Mesenchymal stem cell (in vitro differentiated cells and primary cell): ENCODE results near the gene CCDC50.

ENCODE experiments used
- DNase-seq: peaks from one replicate; pipeline ENCODE4 v3.0.0-alpha.2; 2013
- H2AFZ ChIP-seq: one replicate; pipeline ENCODE4 v1.6.1; 2013; ENCODE audit warnings: low read depth, mild to moderate bottlenecking, control low read depth, inconsistent platforms, low read length, moderate library complexity
- H2AK5ac ChIP-seq: 2 replicates; pipeline ENCODE4 v1.6.1; 2013; ENCODE audit warnings: low read length, moderate library complexity, mild to moderate bottlenecking, inconsistent platforms; ENCODE audit not compliant: severe bottlenecking
- H2BK120ac ChIP-seq: one replicate; pipeline ENCODE4 v1.6.1; 2013; ENCODE audit warnings: low read depth, mild to moderate bottlenecking, inconsistent platforms, low read length, moderate library complexity
- H2BK12ac ChIP-seq, 2 experiments: one replicate each; pipeline ENCODE4 v1.6.1; 2013; ENCODE audit warnings: inconsistent platforms in 2 of 2, low read length in 2 of 2, mild to moderate bottlenecking in 2 of 2, moderate library complexity in 2 of 2, control low read depth in 1 of 2
- H2BK15ac ChIP-seq: one replicate; pipeline ENCODE4 v1.6.1; 2013; ENCODE audit warnings: mild to moderate bottlenecking, low read depth, inconsistent platforms; ENCODE audit not compliant: poor library complexity, severe bottlenecking
- H2BK5ac ChIP-seq: 2 replicates; pipeline ENCODE4 v1.6.1; 2013; ENCODE audit warnings: low read depth, mild to moderate bottlenecking, low read length, control low read depth, inconsistent platforms; ENCODE audit not compliant: poor library complexity, severe bottlenecking
- H3K14ac ChIP-seq, 2 experiments: one replicate each; pipeline ENCODE4 v1.6.1; 2013; ENCODE audit warnings: inconsistent platforms in 2 of 2, low read length in 2 of 2, control low read depth in 1 of 2, mild to moderate bottlenecking in 1 of 2, moderate library complexity in 1 of 2
- H3K18ac ChIP-seq, 2 experiments: one replicate each; pipeline ENCODE4 v1.6.1; 2013; ENCODE audit warnings: inconsistent platforms in 2 of 2, low read length in 2 of 2, control low read depth in 1 of 2, low read depth in 1 of 2, mild to moderate bottlenecking in 1 of 2
- H3K23ac ChIP-seq, 2 experiments: one replicate each; pipeline ENCODE4 v1.6.1; 2013; ENCODE audit warnings: inconsistent platforms in 2 of 2, low read length in 2 of 2, mild to moderate bottlenecking in 2 of 2, moderate library complexity in 2 of 2, control low read depth in 1 of 2
- H3K27ac ChIP-seq: 2 replicates; pipeline ENCODE4 v1.5.1; 2013; ENCODE audit warnings: mild to moderate bottlenecking, moderate library complexity, low read length, control low read depth, inconsistent platforms; ENCODE audit not compliant: poor library complexity, severe bottlenecking
- H3K27me3 ChIP-seq, 2 experiments: 2 replicates each; pipeline versions ENCODE4 v1.6.1 to v1.7.0; 2013; ENCODE audit warnings: low read length in 2 of 2, mild to moderate bottlenecking in 2 of 2, moderate library complexity in 2 of 2, control low read depth in 1 of 2, inconsistent platforms in 1 of 2; ENCODE audit not compliant: control insufficient read depth in 1 of 2, insufficient read depth in 1 of 2
- H3K36me3 ChIP-seq, 2 experiments: 2 replicates each; pipeline versions ENCODE4 v1.6.1 to v1.7.0; 2013; ENCODE audit warnings: low read length in 2 of 2, control low read depth in 1 of 2, inconsistent platforms in 1 of 2, low read depth in 1 of 2, mild to moderate bottlenecking in 1 of 2; ENCODE audit not compliant: insufficient read depth in 2 of 2, control insufficient read depth in 1 of 2
- H3K4ac ChIP-seq, 2 experiments: one replicate each; pipeline ENCODE4 v1.6.1; 2013; ENCODE audit warnings: inconsistent platforms in 2 of 2, low read length in 2 of 2, mild to moderate bottlenecking in 2 of 2, moderate library complexity in 2 of 2, control low read depth in 1 of 2, low read depth in 1 of 2
- H3K4me1 ChIP-seq: 2 replicates; pipeline ENCODE4 v1.6.1; 2013; ENCODE audit warnings: low read depth, low read length, control low read depth; ENCODE audit not compliant: control insufficient read depth, insufficient read depth
- H3K4me2 ChIP-seq: 2 replicates; pipeline ENCODE4 v1.6.1; 2013; ENCODE audit warnings: low read length, mild to moderate bottlenecking, inconsistent platforms; ENCODE audit not compliant: poor library complexity, severe bottlenecking
- H3K4me3 ChIP-seq, 2 experiments: 2 replicates each; pipeline versions ENCODE4 v1.5.1 to v1.7.0; 2013; ENCODE audit warnings: low read length in 2 of 2, mild to moderate bottlenecking in 2 of 2, control low read depth in 1 of 2, low read depth in 1 of 2; ENCODE audit not compliant: insufficient read depth in 1 of 2
- H3K79me1 ChIP-seq: replicated peaks from 2 replicates; pipeline ENCODE4 v1.6.1; 2013; ENCODE audit warnings: mild to moderate bottlenecking, control low read depth, low read length, inconsistent platforms; ENCODE audit not compliant: poor library complexity, severe bottlenecking
- H3K9ac ChIP-seq: 2 replicates; pipeline ENCODE4 v1.7.0; 2013; ENCODE audit warnings: mild to moderate bottlenecking, low read length, moderate library complexity
- H3K9me3 ChIP-seq: 2 replicates; pipeline ENCODE4 v1.7.0; 2013; ENCODE audit warnings: mild to moderate bottlenecking, low read length; ENCODE audit not compliant: control insufficient read depth
- H4K8ac ChIP-seq: one replicate; pipeline ENCODE4 v1.6.1; 2013; ENCODE audit warnings: inconsistent platforms, mild to moderate bottlenecking, low read length, moderate library complexity
- H4K91ac ChIP-seq: one replicate; pipeline ENCODE4 v1.6.1; 2013; ENCODE audit warnings: mild to moderate bottlenecking, low read length, inconsistent platforms
- WGBS: methylation state at CpG from one replicate; pipeline ENCODE4 v1.1.7; 2013; ENCODE audit warnings: mixed read lengths; 5-methylcytosine and 5-hydroxymethylcytosine counted together

CCDC50 gene

GRCh38 chr3:191399918-191400317, 70.7 kb downstream of the CCDC50 start:
- no peak overlapping the region for H3K4me3 ChIP-seq
- H3K36me3 ChIP-seq: peaks cover 6 to 48% of the 10 kb centered on the region in 2 experiments
- no peak overlapping the region for H2AK5ac ChIP-seq
- no peak overlapping the region for H3K27ac ChIP-seq
- H3K9ac ChIP-seq: no peak overlapping the region
- no peaks in the 10 kb centered on the region for H3K27me3 ChIP-seq
- no peak overlapping the region for H3K23ac ChIP-seq
- no peaks in the 10 kb centered on the region for H3K79me1 ChIP-seq
- H3K9me3 ChIP-seq: no peaks in the 10 kb centered on the region
- no peak overlapping the region for H4K91ac ChIP-seq
- no peak overlapping the region for H4K8ac ChIP-seq
- H3K4ac ChIP-seq: no peak overlapping the region
- H3K14ac ChIP-seq: no peak overlapping the region
- H2AFZ ChIP-seq: no peak overlapping the region
- no peak overlapping the region for H2BK120ac ChIP-seq
- no peak overlapping the region for H2BK15ac ChIP-seq
- no peak overlapping the region for H3K4me2 ChIP-seq
- H3K4me1 ChIP-seq: no peaks in the 10 kb centered on the region
- DNase-seq: no peak
- H3K18ac ChIP-seq: no peak overlapping the region
- H2BK5ac ChIP-seq: no peak overlapping the region
- no peak overlapping the region for H2BK12ac ChIP-seq
- WGBS: 67% methylated on average over 3 of the region's 3 CpGs

- Histone ChIP-seq H3K4me1 (no peaks in the 10 kb centered on the region), H2BK120ac (no peak overlapping the region), H3K14ac (no peak overlapping the region), H3K36me3 (peaks cover 6 to 29% of the 10 kb centered on the region in 2 experiments), H2AFZ (no peak overlapping the region), H2AK5ac (no peak overlapping the region), H4K8ac (no peak overlapping the region), H3K79me1 (no peaks in the 10 kb centered on the region), H3K4me2 (no peak overlapping the region), H3K27me3 (no peaks in the 10 kb centered on the region), H2BK12ac (no peak overlapping the region), H4K91ac (no peak overlapping the region), H3K9ac (no peak overlapping the region), H3K27ac (no peak overlapping the region), H2BK15ac (no peak overlapping the region), H3K18ac (no peak overlapping the region), H3K9me3 (no peaks in the 10 kb centered on the region), H2BK5ac (no peak overlapping the region), H3K23ac (no peak overlapping the region), H3K4ac (no peak overlapping the region), H3K4me3 (no peak overlapping the region)
- WGBS: 88% methylated on average over 10 of the region's 12 CpGs
- DNase-seq: no peak
These were observed 72.7 kb downstream of the CCDC50 start for GRCh38 chr3:191401775-191402357.

GRCh38 chr3:191409791-191410359, 80.7 kb downstream of the CCDC50 start:
- no peak overlapping the region for H3K14ac ChIP-seq
- H2BK12ac ChIP-seq: no peak overlapping the region
- H3K4me3 ChIP-seq: peak overlapping the region in 1 of 2 experiments; percentile 15
- H4K8ac ChIP-seq: no peak overlapping the region
- H2BK5ac ChIP-seq: no peak overlapping the region
- no peak overlapping the region for H2BK120ac ChIP-seq
- no peak overlapping the region for H3K27ac ChIP-seq
- H3K4me2 ChIP-seq: no peak overlapping the region
- no peak overlapping the region for H2AFZ ChIP-seq
- no peaks in the 10 kb centered on the region for H3K36me3 ChIP-seq
- no peak overlapping the region for H3K9ac ChIP-seq
- no peak overlapping the region for H3K18ac ChIP-seq
- H3K79me1 ChIP-seq: no peaks in the 10 kb centered on the region
- H3K27me3 ChIP-seq: no peaks in the 10 kb centered on the region
- no peak overlapping the region for H3K23ac ChIP-seq
- H3K4me1 ChIP-seq: no peaks in the 10 kb centered on the region
- H3K4ac ChIP-seq: no peak overlapping the region
- DNase-seq: no peak
- H2BK15ac ChIP-seq: no peak overlapping the region
- no peak overlapping the region for H4K91ac ChIP-seq
- WGBS: 100% methylated on average over 2 of the region's 3 CpGs
- H2AK5ac ChIP-seq: no peak overlapping the region
- peaks cover 19% of the 10 kb centered on the region for H3K9me3 ChIP-seq

GRCh38 chr3:191412759-191413158, 83.6 kb downstream of the CCDC50 start:
- Histone ChIP-seq H3K4ac (no peak overlapping the region), H3K4me1 (peaks cover 4% of the 10 kb centered on the region), H3K27ac (peak overlapping the region; percentile 39), H2BK12ac (no peak overlapping the region), H2BK15ac (no peak overlapping the region), H3K4me3 (peak overlapping the region in 1 of 2 experiments; percentile 30), H4K91ac (no peak overlapping the region), H2AK5ac (no peak overlapping the region), H3K23ac (no peak overlapping the region), H3K36me3 (no peaks in the 10 kb centered on the region), H3K9ac (peak overlapping the region; percentile 6), H3K27me3 (no peaks in the 10 kb centered on the region), H3K9me3 (peaks cover 19% of the 10 kb centered on the region), H3K14ac (no peak overlapping the region), H3K79me1 (no peaks in the 10 kb centered on the region), H2AFZ (peak overlapping the region; percentile 39), H2BK120ac (no peak overlapping the region), H3K18ac (no peak overlapping the region), H4K8ac (no peak overlapping the region), H2BK5ac (no peak overlapping the region), H3K4me2 (peak overlapping the region; percentile 13)
- peak; percentile 62 for DNase-seq
- WGBS: 85% methylated on average over 1 of the region's 1 CpG
